Measurements from ENCODE around the gene TBX2. TPM values are rescaled to one million over a fixed set of nuclear protein-coding genes. Genes with fewer than 3 reads are reported as not detected.

TBX2 gene
- total and polyA plus RNA-seq, 2 of the 13 experiments (the other 11 are each of a cell fraction or from before 2014, with no cell fraction given), result 2.8 to 15.3 TPM

GRCh38 chr17:61454381-61455323 is 55.0 kb downstream of the TBX2 start (continued):
- TF ChIP-seq ZNF777 (CRISPR knock-in tag; IDR thresholded peaks at IDR 0.05), result peak; percentile 21; the same call in 1 of the 2 replicates
- no peak for TF ChIP-seq NR3C1 (CRISPR knock-in tag; IDR thresholded peaks at IDR 0.05)
- no peak for TF ChIP-seq ZNF101 (CRISPR knock-in tag; IDR thresholded peaks at IDR 0.05; ENCODE audit: borderline replicate concordance, low read depth)
- no peak for TF ChIP-seq ZNF12 (CRISPR knock-in tag; IDR thresholded peaks at IDR 0.05)
- no peak for TF ChIP-seq ZNF720 (CRISPR knock-in tag; IDR thresholded peaks at IDR 0.05)
- TF ChIP-seq GTF3A (CRISPR knock-in tag; conservative IDR thresholded peaks at IDR 0.05), result peak; percentile 84; the same call in 1 of the 2 replicates
- TF ChIP-seq ZFP62 (CRISPR knock-in tag; IDR thresholded peaks at IDR 0.05), result no peak
- TF ChIP-seq CSRNP2 (CRISPR knock-in tag; conservative IDR thresholded peaks at IDR 0.05; ENCODE audit: low read depth), result no peak
- TF ChIP-seq ELK4 (CRISPR knock-in tag; IDR thresholded peaks at IDR 0.05; ENCODE audit: borderline replicate concordance), result no peak
- peak; percentile 88 for TF ChIP-seq HNF4A (CRISPR knock-in tag; IDR thresholded peaks at IDR 0.05)
- 0 out of 2 replicates have a peak, but pooled peaks have one; percentile 32 for TF ChIP-seq HNF1B (CRISPR knock-in tag; IDR thresholded peaks at IDR 0.05)
- peak; percentile 58 for TF ChIP-seq CCAR2 (optimal IDR thresholded peaks at IDR 0.05; ENCODE audit: low read depth, low read length)
- no peak for TF ChIP-seq ZNF44 (CRISPR knock-in tag; IDR thresholded peaks at IDR 0.05)
- 0 out of 2 replicates have a peak, but pooled peaks have one; percentile 45 for TF ChIP-seq SP5 (CRISPR knock-in tag; IDR thresholded peaks at IDR 0.05; ENCODE audit: borderline replicate concordance, low read depth)
- TF ChIP-seq SKIL (CRISPR knock-in tag; IDR thresholded peaks at IDR 0.05; ENCODE audit: borderline replicate concordance), result peak; percentile 87
- no peak for TF ChIP-seq SNAPC4 (CRISPR knock-in tag; IDR thresholded peaks at IDR 0.05)
